NCI-H1694 treated with DMSO at 0.1 percent for 48 hours (cell line): ENCODE data around the gene TIAM1.

Experiments used
- DNase-seq: peaks from one replicate; lab custom pipeline; 2025; lab: John Stamatoyannopoulos, UW

Gene TIAM1

GRCh38 chr21:31329456-31330143 is 14.5 kb downstream of the TIAM1 start:
- no peak for DNase-seq

GRCh38 chr21:31326522-31327242 is 17.4 kb downstream of the TIAM1 start:
- peak; percentile 32 for DNase-seq

- no peak for DNase-seq
These were observed 25.1 kb downstream of the TIAM1 start for GRCh38 chr21:31318971-31319370.

GRCh38 chr21:31317688-31318087 is 26.4 kb downstream of the TIAM1 start:
- no peak for DNase-seq

GRCh38 chr21:31316488-31317169 is 27.4 kb downstream of the TIAM1 start:
- DNase-seq = no peak

- no peak for DNase-seq
These were observed 28.0 kb downstream of the TIAM1 start for GRCh38 chr21:31316072-31316471.

- no peak for DNase-seq
These were observed 33.3 kb downstream of the TIAM1 start for GRCh38 chr21:31310750-31311149.

GRCh38 chr21:31308584-31308983 is 35.5 kb downstream of the TIAM1 start:
- no peak for DNase-seq

GRCh38 chr21:31305888-31306287 is 38.2 kb downstream of the TIAM1 start:
- DNase-seq = no peak

- no peak for DNase-seq
These were observed 44.5 kb downstream of the TIAM1 start for GRCh38 chr21:31299291-31300147.

GRCh38 chr21:31298618-31299269 is 45.3 kb downstream of the TIAM1 start:
- DNase-seq = no peak

GRCh38 chr21:31297806-31298205 is 46.3 kb downstream of the TIAM1 start:
- no peak for DNase-seq

- DNase-seq = no peak
These were observed 48.4 kb downstream of the TIAM1 start for GRCh38 chr21:31295676-31296075.

- no peak for DNase-seq
These were observed 49.4 kb downstream of the TIAM1 start for GRCh38 chr21:31294691-31295090.

GRCh38 chr21:31293986-31294385 is 50.1 kb downstream of the TIAM1 start:
- DNase-seq = no peak

GRCh38 chr21:31290765-31291164 is 53.3 kb downstream of the TIAM1 start:
- DNase-seq = no peak

- DNase-seq = no peak
These were observed 54.4 kb downstream of the TIAM1 start for GRCh38 chr21:31289702-31290101.

GRCh38 chr21:31288191-31288590 is 55.9 kb downstream of the TIAM1 start:
- no peak for DNase-seq

GRCh38 chr21:31287201-31287600 is 56.9 kb downstream of the TIAM1 start:
- no peak for DNase-seq

- no peak for DNase-seq
These were observed 57.4 kb downstream of the TIAM1 start for GRCh38 chr21:31286621-31287020.

GRCh38 chr21:31284797-31285397 is 59.2 kb downstream of the TIAM1 start:
- no peak for DNase-seq
